Measurements from ENCODE around the gene HSD11B1.

The HSD11B1 gene

GRCh38 chr1:209674957-209675564 lies 29.6 kb upstream of the HSD11B1 start, which contains the start of gene G0S2:
TSS of gene G0S2 (plus strand) at chr1:209675412. CDS start at chr1:209675685, 273 bp downstream.
- TF ChIP-seq EZH2phosphoT487 (conservative IDR thresholded peaks at IDR 0.05; ENCODE audit: low read length) (no peak), CTCF (IDR thresholded peaks at IDR 0.05; ENCODE audit: insufficient read depth, low read length, poor library complexity, severe bottlenecking) (no peak)
- no peak within 1 kb of the TSS for H2AFZ ChIP-seq (ENCODE audit: low read depth, low read length, severe bottlenecking)
- H4K20me1 ChIP-seq (ENCODE audit: low read depth, low read length), result no peaks in the 10 kb centered on the region
- no peak within 1 kb of the TSS for H3K4me2 ChIP-seq (ENCODE audit: low read depth, low read length, poor library complexity, severe bottlenecking)
- H3K27ac ChIP-seq (ENCODE audit: low read depth, low read length), result no peak within 1 kb of the TSS
- H3K9me2 ChIP-seq (replicated peaks; ENCODE audit: insufficient read depth, low read length), result no peaks in the 10 kb centered on the region
- H3F3A ChIP-seq (ENCODE audit: insufficient read depth), result no peaks in the 10 kb centered on the region
- no peaks in the 10 kb centered on the region for H3K79me2 ChIP-seq (ENCODE audit: insufficient read depth, low read length)
- no peak within 1 kb of the TSS for H3K4me3 ChIP-seq (ENCODE audit: insufficient read depth, low read length, poor library complexity, severe bottlenecking)
- no peaks in the 10 kb centered on the region for H3K27me3 ChIP-seq (ENCODE audit: low read length)
- H3K9me3 ChIP-seq (ENCODE audit: insufficient read depth, low read length), result no peaks in the 10 kb centered on the region
- H3K9ac ChIP-seq (ENCODE audit: low read length), result no peak within 1 kb of the TSS
- H3K36me3 ChIP-seq (ENCODE audit: low read length), result no peaks in the 10 kb centered on the region

- no peak overlapping the region for H2AFZ ChIP-seq (ENCODE audit: low read depth, low read length, severe bottlenecking)
- no peaks in the 10 kb centered on the region for H3F3A ChIP-seq (ENCODE audit: insufficient read depth)
- no peaks in the 10 kb centered on the region for H3K27me3 ChIP-seq (ENCODE audit: low read length)
- no peak overlapping the region for H3K9ac ChIP-seq (ENCODE audit: low read length)
- H3K9me3 ChIP-seq (ENCODE audit: insufficient read depth, low read length), result no peaks in the 10 kb centered on the region
- TF ChIP-seq CTCF (IDR thresholded peaks at IDR 0.05; ENCODE audit: insufficient read depth, low read length, poor library complexity, severe bottlenecking), result no peak
- no peak for TF ChIP-seq EZH2phosphoT487 (conservative IDR thresholded peaks at IDR 0.05; ENCODE audit: low read length)
- no peaks in the 10 kb centered on the region for H3K79me2 ChIP-seq (ENCODE audit: insufficient read depth, low read length)
- no peaks in the 10 kb centered on the region for H3K36me3 ChIP-seq (ENCODE audit: low read length)
- H3K27ac ChIP-seq (ENCODE audit: low read depth, low read length), result no peak overlapping the region
- no peaks in the 10 kb centered on the region for H4K20me1 ChIP-seq (ENCODE audit: low read depth, low read length)
- H3K4me2 ChIP-seq (ENCODE audit: low read depth, low read length, poor library complexity, severe bottlenecking), result no peak overlapping the region
- H3K4me3 ChIP-seq (ENCODE audit: insufficient read depth, low read length, poor library complexity, severe bottlenecking), result no peak overlapping the region
- no peaks in the 10 kb centered on the region for H3K9me2 ChIP-seq (replicated peaks; ENCODE audit: insufficient read depth, low read length)
Measured at GRCh38 chr1:209675565-209676154, 29.0 kb upstream of the HSD11B1 start.

- Histone ChIP-seq H3K4me2 (ENCODE audit: low read depth, low read length, poor library complexity, severe bottlenecking) (no peak overlapping the region), H3K4me3 (ENCODE audit: insufficient read depth, low read length, poor library complexity, severe bottlenecking) (no peak overlapping the region), H3F3A (ENCODE audit: insufficient read depth) (no peaks in the 10 kb centered on the region), H4K20me1 (ENCODE audit: low read depth, low read length) (no peaks in the 10 kb centered on the region), H3K9me3 (ENCODE audit: insufficient read depth, low read length) (no peaks in the 10 kb centered on the region), H3K27me3 (ENCODE audit: low read length) (no peaks in the 10 kb centered on the region), H3K36me3 (ENCODE audit: low read length) (no peaks in the 10 kb centered on the region), H3K79me2 (ENCODE audit: insufficient read depth, low read length) (no peaks in the 10 kb centered on the region), H2AFZ (ENCODE audit: low read depth, low read length, severe bottlenecking) (no peak overlapping the region), H3K27ac (ENCODE audit: low read depth, low read length) (no peak overlapping the region), H3K9ac (ENCODE audit: low read length) (no peak overlapping the region), H3K9me2 (replicated peaks; ENCODE audit: insufficient read depth, low read length) (no peaks in the 10 kb centered on the region)
- TF ChIP-seq CTCF (IDR thresholded peaks at IDR 0.05; ENCODE audit: insufficient read depth, low read length, poor library complexity, severe bottlenecking) (no peak), EZH2phosphoT487 (conservative IDR thresholded peaks at IDR 0.05; ENCODE audit: low read length) (no peak)
Measured at GRCh38 chr1:209678981-209679539, 25.6 kb upstream of the HSD11B1 start.

All from SU-DHL-6 (cell line).